Hepatocyte (in vitro differentiated cells): ENCODE data around the gene PRPF6.

Source experiments
- CTCF ChIP-seq: fragments of 200-600 bp; sonication (generic); IDR thresholded peaks from 2 replicates; pipeline ENCODE4 v1.5.1; 2016; ENCODE audit warnings: antibody characterized with exemption, mild to moderate bottlenecking; ENCODE audit not compliant: poor library complexity
- EZH2 ChIP-seq: fragments of 200-600 bp; sonication (generic); IDR thresholded peaks from 2 replicates; pipeline ENCODE4 v1.6.1; 2016; ENCODE audit warnings: antibody characterized with exemption, mild to moderate bottlenecking, borderline replicate concordance
- EZH2phosphoT487 ChIP-seq: fragments of 200-600 bp; sonication (generic); IDR thresholded peaks from one replicate; pipeline ENCODE4 v1.6.1; 2018; ENCODE audit warnings: antibody characterized with exemption, mild to moderate bottlenecking, low read depth, moderate library complexity; ENCODE audit not compliant: unreplicated experiment, severe bottlenecking

GRCh38 chr20:64043768-64044167 is 62.8 kb downstream of the PRPF6 start:
- TF ChIP-seq CTCF (no peak), EZH2phosphoT487 (no peak), EZH2 (no peak)
